Endothelial cell of umbilical vein (primary cell): Measurements from ENCODE around the gene MELTF. TPM values are rescaled to one million over a fixed set of nuclear protein-coding genes. Genes with fewer than 3 reads are reported as not detected.

Experiments
- BruUV-seq: library from RNA; stranded (reverse); fragments of 400-500 nt; replicated peaks from 2 replicates; lab custom pipeline; 2021; lab: Mats Ljungman, UMichigan
- CTCF ChIA-PET: fragments of 300-600, 350-600 bp; sonication (Branson Sonifier 250); formaldehyde crosslinking; loops from one replicate; lab custom pipeline; 2021; ENCODE audit warnings: antibody characterized with exemption, inconsistent platforms; lab: Charles Lee
- POLR2A ChIA-PET: fragments of 300-600, 350-600 bp; sonication (Branson Sonifier 250); formaldehyde crosslinking; loops from one replicate; lab custom pipeline; 2021; ENCODE audit warnings: antibody characterized with exemption, inconsistent platforms; lab: Charles Lee
- DNase-seq: peaks from one replicate; pipeline ENCODE4 v3.0.0-alpha.2; 2011; ENCODE audit warnings: low read depth, low spot score
- FAIRE-seq: peaks from 2 replicates; lab custom pipeline; 2011; peaks lifted over from hg19 to GRCh38; lab: Jason Lieb, UNC
- H2AFZ ChIP-seq: 2 replicates; pipeline ENCODE4 v1.6.0; 2012; ENCODE audit warnings: low read depth, low read length, control low read depth, inconsistent platforms
- H3K27ac ChIP-seq: 2 replicates; pipeline ENCODE4 v1.5.1; 2011; ENCODE audit warnings: low read depth, mild to moderate bottlenecking, control low read depth, low read length, moderate library complexity; ENCODE audit not compliant: insufficient read depth
- H3K27me3 ChIP-seq, 2 experiments: 2 replicates each; pipeline versions ENCODE4 v1.6.0 to v1.6.1; 2011; ENCODE audit warnings: low read length in 2 of 2, mixed read lengths in 1 of 2; ENCODE audit not compliant: control insufficient read depth in 2 of 2, insufficient read depth in 2 of 2
- H3K36me3 ChIP-seq, 2 experiments: 2 replicates in 1 of 2; 3 replicates in 1 of 2; pipeline ENCODE4 v1.5.1; 2011; ENCODE audit warnings: low read length in 2 of 2, mild to moderate bottlenecking in 1 of 2, moderate library complexity in 1 of 2; ENCODE audit not compliant: control insufficient read depth in 2 of 2, insufficient read depth in 2 of 2; ENCODE audit errors: extremely low read depth in 1 of 2
- H3K4me1 ChIP-seq: 3 replicates; pipeline ENCODE4 v1.5.1; 2011; ENCODE audit warnings: mild to moderate bottlenecking, low read length; ENCODE audit not compliant: control insufficient read depth, insufficient read depth; ENCODE audit errors: extremely low read depth
- H3K4me2 ChIP-seq: 2 replicates; pipeline ENCODE4 v1.6.1; 2011; ENCODE audit warnings: low read length, control low read depth, mixed read lengths; ENCODE audit not compliant: insufficient read depth
- H3K4me3 ChIP-seq, 3 experiments: fragments of 200-600 bp in 1 of 3; sonication (generic), shearing (Covaris generic) in 1 of 3; replicated peaks in 1 of 3; 2 replicates each; pipeline ENCODE4 v1.5.1; 2011 to 2016; ENCODE audit warnings: control low read depth in 3 of 3, low read length in 3 of 3, mild to moderate bottlenecking in 2 of 3, inconsistent platforms in 1 of 3, low read depth in 1 of 3, moderate library complexity in 1 of 3; ENCODE audit not compliant: insufficient read depth in 1 of 3
- H3K79me2 ChIP-seq: 2 replicates; pipeline ENCODE4 v1.6.0; 2012; ENCODE audit warnings: low read length, inconsistent platforms; ENCODE audit not compliant: control insufficient read depth, insufficient read depth
- H3K9ac ChIP-seq: replicated peaks from 2 replicates; pipeline ENCODE3; 2011; ENCODE audit warnings: low read length, control low read depth; ENCODE audit not compliant: insufficient read depth; ENCODE audit errors: extremely low read depth
- H3K9me1 ChIP-seq: replicated peaks from 3 replicates; pipeline ENCODE4 v1.6.0; 2011; ENCODE audit warnings: mild to moderate bottlenecking, low read length; ENCODE audit not compliant: control insufficient read depth, insufficient read depth; ENCODE audit errors: extremely low read depth
- H3K9me3 ChIP-seq: replicated peaks from 2 replicates; pipeline ENCODE4 v1.5.1; 2012; ENCODE audit warnings: low read length, inconsistent platforms; ENCODE audit not compliant: control insufficient read depth, insufficient read depth
- H4K20me1 ChIP-seq: replicated peaks from 2 replicates; pipeline ENCODE3; 2011; ENCODE audit warnings: mild to moderate bottlenecking, low read length; ENCODE audit not compliant: control insufficient read depth, insufficient read depth; ENCODE audit errors: extremely low read depth
- CTCF ChIP-seq, 2 donors: IDR thresholded peaks; 1 replicate in 1 of 2; 2 replicates in 1 of 2; pipeline ENCODE4 v1.5.1; 2011; ENCODE audit warnings: low read length in 2 of 2, mild to moderate bottlenecking in 2 of 2, moderate library complexity in 2 of 2, control low read depth in 1 of 2, inconsistent platforms in 1 of 2, low read depth in 1 of 2; ENCODE audit not compliant: insufficient read depth in 1 of 2; ENCODE audit errors: extremely low read depth in 1 of 2
- FOS ChIP-seq: IDR thresholded peaks from 2 replicates; pipeline ENCODE4 v1.6.1; 2011; ENCODE audit warnings: mild to moderate bottlenecking, low read length, moderate library complexity, borderline replicate concordance; ENCODE audit not compliant: insufficient read depth
- MAX ChIP-seq: IDR thresholded peaks from 2 replicates; pipeline ENCODE4 v1.6.1; 2011; ENCODE audit not compliant: insufficient read depth, insufficient read length
- MYC ChIP-seq: IDR thresholded peaks from one replicate; pipeline ENCODE4 v1.6.1; 2011; ENCODE audit warnings: mild to moderate bottlenecking, low read depth, low read length
- POLR2A ChIP-seq: IDR thresholded peaks from 2 replicates; pipeline ENCODE4 v1.6.1; 2012; ENCODE audit warnings: low read depth, mild to moderate bottlenecking, control low read depth, low read length
- dilution Hi-C: fragments of 300-500 bp; cut with MboI; formaldehyde crosslinking; loops from one replicate; pipeline ENCODE4 v1.15.0; 2019; ENCODE audit warnings: low sequenced_read_pairs; ENCODE audit not compliant: extremely low pct_ligation_motif_present
- intact Hi-C: fragments of 100-400 bp; cut with micrococcal nuclease; formaldehyde crosslinking; loops from one replicate; pipeline ENCODE4 v1.10.0; 2022
- polyA plus RNA-seq, 4 experiments: library from polyadenylated mRNA; depleted of rRNA in 3 of 4; stranded (reverse) in 3 of 4; unstranded in 1 of 4; fragments of >200 nt; gene quantifications; 2 replicates each; pipeline versions ENCODE4 v1.2.1 to v1.2.3, GENCODE V29; 2011 to 2012; ENCODE audit warnings: missing spikeins in 1 of 4
- total RNA-seq: library from RNA; stranded (reverse); gene quantifications from 2 replicates; pipeline ENCODE4 v1.2.3, GENCODE V29; 2021

Gene MELTF
- total and polyA plus RNA-seq, 2 donors (not counting 3 experiments of a cell fraction or from before 2014, with no cell fraction given), result 0.59 to 2.3 TPM

GRCh38 chr3:197076415-197076814, 46.8 kb upstream of the MELTF start:
- dilution Hi-C loops, result no loop called here
- POLR2A ChIA-PET, result no interaction called here
- no TSS peak for BruUV-seq

More at GRCh38 chr3:197076415-197076814, 46.8 kb upstream of the MELTF start:
- Histone ChIP-seq H3K4me2 (no peak overlapping the region), H3K9ac (no peak overlapping the region), H3K27me3 (no peaks in the 10 kb centered on the region), H3K4me1 (no peaks in the 10 kb centered on the region), H3K79me2 (no peaks in the 10 kb centered on the region), H4K20me1 (no peaks in the 10 kb centered on the region), H3K9me3 (no peaks in the 10 kb centered on the region), H3K9me1 (no peaks in the 10 kb centered on the region), H2AFZ (no peak overlapping the region), H3K4me3 (no peak overlapping the region), H3K27ac (no peak overlapping the region), H3K36me3 (peaks cover 2 to 8% of the 10 kb centered on the region in 2 experiments)
- intact Hi-C loops, result no loop called here
- TF ChIP-seq FOS, result no peak
- no peak for TF ChIP-seq MAX
- TF ChIP-seq CTCF (IDR thresholded peaks at IDR 0.05; ENCODE audit: extremely low read depth in 1 of 2, insufficient read depth in 1 of 2, low read depth in 1 of 2, low read length in 2 of 2), result no peak
- TF ChIP-seq POLR2A, result no peak
- no peak for TF ChIP-seq MYC
- no peak for DNase-seq
- CTCF ChIA-PET, result interaction anchor here (1.0 kb wide), 2 partner anchors 12 to 37 kb away, joined by 4 read pairs; no protein-coding TSS in a partner anchor
- FAIRE-seq, result no peak
